ENCODE results near the gene TRIP10. TPM values are rescaled to one million over a fixed set of nuclear protein-coding genes. Genes with fewer than 3 reads are reported as not detected.

Gene TRIP10
- total and polyA plus RNA-seq, 2 of the 8 experiments (the other 6 are each of a cell fraction or from before 2014, with no cell fraction given): 27.8 to 69.5 TPM

DNA sequence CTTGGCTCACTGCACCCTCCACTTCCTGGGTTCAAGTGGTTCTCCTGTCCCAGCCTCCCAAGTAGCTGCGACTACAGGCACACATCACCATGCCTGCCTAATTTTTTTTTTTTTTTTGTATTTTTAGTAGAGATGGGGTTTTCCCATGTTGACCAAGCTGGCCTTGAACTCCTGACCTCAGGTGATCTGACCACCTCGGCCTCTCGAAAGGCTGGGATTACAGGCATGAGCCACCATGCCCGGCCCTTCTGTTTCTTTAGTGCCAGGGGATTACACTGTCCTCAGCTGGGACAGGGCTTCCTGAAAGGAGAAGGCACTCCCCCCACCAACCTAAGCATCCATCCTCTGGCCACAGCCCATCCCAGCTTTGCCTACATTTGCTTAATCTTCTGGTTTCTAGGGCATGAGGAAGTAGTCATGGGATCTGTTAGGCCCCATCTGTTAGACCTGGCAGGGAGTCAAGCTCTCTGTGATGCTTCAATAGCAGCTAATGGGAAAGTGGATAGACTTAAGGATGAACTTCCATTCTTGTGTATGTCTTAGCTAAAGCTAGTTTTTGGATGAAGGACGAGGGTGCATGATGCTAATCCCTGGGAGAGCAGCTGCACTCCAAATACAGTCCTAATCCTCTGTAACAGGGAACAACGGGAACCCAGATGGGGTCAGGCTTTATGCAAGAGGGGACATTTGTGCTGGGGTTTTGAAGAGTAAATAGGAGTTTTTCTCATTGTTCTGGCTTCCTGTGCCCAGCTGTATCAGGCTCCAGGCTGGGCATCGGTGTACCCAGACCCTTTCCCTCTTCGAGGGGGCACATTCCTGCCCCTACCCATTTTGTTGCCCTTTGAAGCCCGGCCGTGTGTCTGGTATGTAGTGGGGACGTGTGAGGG lies 35.6 kb downstream of the TRIP10 start:
- H2AFZ ChIP-seq (ENCODE audit: low read length): no peak overlapping the region
- H4K20me1 ChIP-seq (replicated peaks in 1 of 2; ENCODE audit: control insufficient read depth in 1 of 2, insufficient read depth in 2 of 2, low read length in 2 of 2): no peaks in the 10 kb centered on the region
- no peak overlapping the region for H4K5ac ChIP-seq (ENCODE audit: insufficient read length, low read depth, low read length)
- H3K23ac ChIP-seq (ENCODE audit: insufficient read length): no peak overlapping the region
- no peaks in the 10 kb centered on the region for H3K36me3 ChIP-seq (ENCODE audit: control insufficient read depth in 2 of 4, insufficient read depth in 4 of 4, low read length in 3 of 4)
- peaks cover 0 to 13% (median 2%) of the 10 kb centered on the region in 4 experiments; a peak in 3 of 7 replicates for H3K4me1 ChIP-seq (replicated peaks in 1 of 4; ENCODE audit: control insufficient read depth in 3 of 4, insufficient read depth in 4 of 4, low read length in 3 of 4)
- H3K4me3 ChIP-seq (ENCODE audit: extremely low read depth in 1 of 4, insufficient read depth in 2 of 4, low read depth in 3 of 4, low read length in 4 of 4): no peak overlapping the region
- CTCF ChIA-PET (ENCODE audit: partially characterized antibody): interaction anchor here (0.8 to 1.2 kb wide), 4 partner anchors 10 to 286 kb away, joined by 3 read pairs; no protein-coding TSS in a partner anchor
- no peak overlapping the region for H3K56ac ChIP-seq (replicated peaks; ENCODE audit: insufficient read length, low read depth, low read length)
- no peak for DNase-seq (ENCODE audit: low read depth in 1 of 2, low spot score in 2 of 2)
- no peak overlapping the region for H3K4ac ChIP-seq (replicated peaks; ENCODE audit: insufficient read length, low read depth, low read length)
- H3K27me3 ChIP-seq (replicated peaks in 1 of 4; ENCODE audit: control insufficient read depth in 3 of 4, extremely low read depth in 1 of 4, insufficient read depth in 3 of 4, low read length in 3 of 4): no peaks in the 10 kb centered on the region
- POLR2A ChIA-PET (ENCODE audit: partially characterized antibody): interaction anchor here (1.1 kb wide), 1 partner anchor 37 kb away, joined by 3 read pairs; no protein-coding TSS in a partner anchor
- no peak overlapping the region for H3K18ac ChIP-seq (ENCODE audit: extremely low read depth, low read length)
- H2BK20ac ChIP-seq (ENCODE audit: low read length): no peak overlapping the region
- no peak overlapping the region for H2BK120ac ChIP-seq (replicated peaks; ENCODE audit: low read depth, low read length)
- no peak overlapping the region; the same call in 1 of the 2 replicates for H2AK5ac ChIP-seq (ENCODE audit: low read depth, low read length)
- H3K4me2 ChIP-seq (ENCODE audit: insufficient read depth in 1 of 2, low read depth in 2 of 2, low read length in 2 of 2): no peak overlapping the region
- H3K27ac ChIP-seq (ENCODE audit: low read depth, low read length): no peak overlapping the region
- H3K9me3 ChIP-seq (ENCODE audit: insufficient read depth in 2 of 2, low read depth in 1 of 2, low read length in 1 of 2): peaks cover 0 to 8% of the 10 kb centered on the region in 2 experiments; a peak in 2 of 4 replicates
- H2BK12ac ChIP-seq (ENCODE audit: low read depth, low read length): no peak overlapping the region
- H3K79me1 ChIP-seq (ENCODE audit: low read depth, low read length): no peaks in the 10 kb centered on the region
- no peak overlapping the region for H3K14ac ChIP-seq (ENCODE audit: insufficient read length)
- no peak overlapping the region for H2BK5ac ChIP-seq (ENCODE audit: low read depth, low read length)
- no peaks in the 10 kb centered on the region for H3K79me2 ChIP-seq (ENCODE audit: control insufficient read depth in 1 of 2, insufficient read depth in 2 of 2, low read length in 2 of 2)
- no peak overlapping the region for H3K9ac ChIP-seq (replicated peaks in 1 of 4; ENCODE audit: extremely low read depth in 1 of 4, low read depth in 3 of 4, low read length in 3 of 4)
- FAIRE-seq: no peak
- H4K8ac ChIP-seq (ENCODE audit: extremely low read depth, insufficient read depth, low read length): no peak overlapping the region
- no peak overlapping the region for H4K91ac ChIP-seq (replicated peaks; ENCODE audit: insufficient read length, low read length)
- H2BK15ac ChIP-seq (ENCODE audit: low read length): no peak overlapping the region
- H3K23me2 ChIP-seq (ENCODE audit: low read depth, low read length): peaks cover 9% of the 10 kb centered on the region; the same call in 1 of the 2 replicates
- WGBS, 2 experiments (ENCODE audit: extremely low coverage in 1 of 2, insufficient coverage in 1 of 2, insufficient read length in 1 of 2, insufficient replicate concordance in 2 of 2, low coverage in 1 of 2, low lambda C conversion rate in 2 of 2, missing lambda C conversion rate in 1 of 2): 86% methylated on average over 7 of the region's 11 CpGs; no CpG with 5 or more reads in 1 of the 2 experiments
- TF ChIP-seq TEAD4 (IDR thresholded peaks at IDR 0.05; ENCODE audit: low read depth, low read length) (no peak), RFX5 (IDR thresholded peaks at IDR 0.05; ENCODE audit: borderline replicate concordance, low read depth, low read length) (no peak), JUND (IDR thresholded peaks at IDR 0.05; ENCODE audit: low read length) (no peak)
